H9 (cell line): ENCODE measurements around the gene APOBEC3H. TPM values are rescaled to one million over a fixed set of nuclear protein-coding genes. Genes with fewer than 3 reads are reported as not detected.

ENCODE experiments used
- DNase-seq: peaks from one replicate; pipeline ENCODE4 v3.0.0-alpha.2; 2017
- H2AFZ ChIP-seq: one replicate; pipeline ENCODE4 v1.6.1; 2013; ENCODE audit warnings: mild to moderate bottlenecking, low read length, control low read depth, moderate library complexity
- H2AK5ac ChIP-seq: 2 replicates; pipeline ENCODE4 v1.6.1; 2013; ENCODE audit warnings: low read length, control low read depth, mixed read lengths; ENCODE audit not compliant: insufficient read length
- H2BK120ac ChIP-seq: one replicate; pipeline ENCODE4 v1.6.1; 2013; ENCODE audit warnings: low read depth, mild to moderate bottlenecking, low read length, control low read depth, inconsistent platforms; ENCODE audit not compliant: poor library complexity, severe bottlenecking
- H2BK12ac ChIP-seq: 2 replicates; pipeline ENCODE4 v1.6.1; 2013; ENCODE audit warnings: low read length, control low read depth, mixed read lengths, low read depth; ENCODE audit not compliant: insufficient read length
- H2BK15ac ChIP-seq: 2 replicates; pipeline ENCODE4 v1.6.1; 2013; ENCODE audit warnings: low read depth, low read length, control low read depth
- H2BK20ac ChIP-seq: one replicate; pipeline ENCODE4 v1.6.1; 2013; ENCODE audit warnings: low read depth, mild to moderate bottlenecking, low read length, control low read depth, inconsistent platforms; ENCODE audit not compliant: poor library complexity, severe bottlenecking
- H2BK5ac ChIP-seq: 2 replicates; pipeline ENCODE4 v1.6.1; 2013; ENCODE audit warnings: low read length, control low read depth, mixed read lengths; ENCODE audit not compliant: insufficient read length
- H3K14ac ChIP-seq: 2 replicates; pipeline ENCODE4 v1.6.1; 2013; ENCODE audit warnings: low read length, control low read depth; ENCODE audit not compliant: insufficient read depth
- H3K18ac ChIP-seq: 2 replicates; pipeline ENCODE4 v1.6.1; 2013; ENCODE audit warnings: low read depth, mild to moderate bottlenecking, mixed read lengths, low read length, control low read depth; ENCODE audit not compliant: insufficient read length
- H3K23ac ChIP-seq: 2 replicates; pipeline ENCODE4 v1.6.1; 2013; ENCODE audit warnings: low read length, control low read depth, mixed read lengths, low read depth; ENCODE audit not compliant: insufficient read length
- H3K23me2 ChIP-seq: 2 replicates; pipeline ENCODE4 v1.6.1; 2013; ENCODE audit warnings: low read depth, mild to moderate bottlenecking, mixed read lengths, low read length, control low read depth; ENCODE audit not compliant: insufficient read length, poor library complexity, severe bottlenecking
- H3K27ac ChIP-seq: 2 replicates; pipeline ENCODE4 v1.5.1; 2013; ENCODE audit warnings: low read length, control low read depth, mixed read lengths, low read depth; ENCODE audit not compliant: insufficient read length
- H3K27me3 ChIP-seq: 2 replicates; pipeline ENCODE4 v1.6.1; 2013; ENCODE audit warnings: low read length, control low read depth, inconsistent platforms; ENCODE audit not compliant: insufficient read depth
- H3K4ac ChIP-seq: 2 replicates; pipeline ENCODE4 v1.6.1; 2013; ENCODE audit warnings: low read depth, mild to moderate bottlenecking, control low read depth, inconsistent platforms, low read length, moderate library complexity
- H3K4me1 ChIP-seq: 2 replicates; pipeline ENCODE4 v1.6.1; 2013; ENCODE audit warnings: low read length, control low read depth, inconsistent platforms; ENCODE audit not compliant: insufficient read depth
- H3K4me2 ChIP-seq: 2 replicates; pipeline ENCODE4 v1.6.1; 2013; ENCODE audit warnings: low read length, control low read depth, mixed read lengths; ENCODE audit not compliant: insufficient read length, insufficient read depth
- H3K56ac ChIP-seq: 2 replicates; pipeline ENCODE4 v1.6.1; 2013; ENCODE audit warnings: low read depth, mild to moderate bottlenecking, mixed read lengths, low read length, control low read depth; ENCODE audit not compliant: insufficient read length
- H3K79me1 ChIP-seq: 2 replicates; pipeline ENCODE4 v1.6.1; 2013; ENCODE audit warnings: low read depth, mild to moderate bottlenecking, moderate library complexity, low read length, control low read depth, inconsistent platforms; ENCODE audit not compliant: insufficient read depth, poor library complexity, severe bottlenecking
- H3K79me2 ChIP-seq: 2 replicates; pipeline ENCODE4 v1.6.1; 2013; ENCODE audit warnings: low read length, control low read depth, inconsistent platforms; ENCODE audit not compliant: insufficient read depth
- H3K9ac ChIP-seq: 2 replicates; pipeline ENCODE4 v1.6.1; 2013; ENCODE audit warnings: low read length, control low read depth, mixed read lengths; ENCODE audit not compliant: insufficient read length; ENCODE audit errors: extremely low read depth
- H3K9me3 ChIP-seq: one replicate; pipeline ENCODE4 v1.6.1; 2013; ENCODE audit warnings: low read depth, low read length, inconsistent platforms; ENCODE audit not compliant: control insufficient read depth
- H3T11ph ChIP-seq: one replicate; pipeline ENCODE4 v1.6.1; 2013; ENCODE audit warnings: mild to moderate bottlenecking, low read length, control low read depth, inconsistent platforms
- H4K20me1 ChIP-seq: one replicate; pipeline ENCODE4 v1.6.1; 2013; ENCODE audit not compliant: control insufficient read depth, insufficient read length, insufficient read depth
- H4K5ac ChIP-seq: 2 replicates; pipeline ENCODE4 v1.6.1; 2013; ENCODE audit warnings: low read depth, mild to moderate bottlenecking, mixed read lengths, low read length, control low read depth; ENCODE audit not compliant: insufficient read length
- H4K8ac ChIP-seq: replicated peaks from 2 replicates; pipeline ENCODE4 v1.6.1; 2013; ENCODE audit warnings: low read length, control low read depth, mixed read lengths, low read depth; ENCODE audit not compliant: insufficient read length
- H4K91ac ChIP-seq: 2 replicates; pipeline ENCODE4 v1.6.1; 2013; ENCODE audit warnings: low read depth, mild to moderate bottlenecking, moderate library complexity, mixed read lengths, low read length, control low read depth; ENCODE audit not compliant: insufficient read length
- H3K27ac Mint-ChIP-seq, 3 experiments: 2 replicates in 2 of 3; 3 replicates in 1 of 3; pipeline ENCODE4 v1.8.0; 2020 to 2021; ENCODE audit warnings: mixed read lengths in 3 of 3, mild to moderate bottlenecking in 1 of 3, moderate library complexity in 1 of 3
- H3K27me3 Mint-ChIP-seq: 2 replicates; pipeline ENCODE4 v1.8.0; 2021; ENCODE audit warnings: low read depth, mild to moderate bottlenecking, moderate library complexity, mixed read lengths
- H3K36me3 Mint-ChIP-seq, 3 experiments: 2 replicates in 2 of 3; 3 replicates in 1 of 3; pipeline ENCODE4 v1.8.0; 2020 to 2021; ENCODE audit warnings: low read depth in 3 of 3, mixed read lengths in 3 of 3; ENCODE audit not compliant: insufficient read depth in 1 of 3
- H3K4me1 Mint-ChIP-seq, 2 experiments: 2 replicates each; pipeline ENCODE4 v1.8.0; 2020; ENCODE audit warnings: mixed read lengths in 2 of 2
- H3K4me3 Mint-ChIP-seq, 2 experiments: 2 replicates in 1 of 2; 3 replicates in 1 of 2; pipeline ENCODE4 v1.8.0; 2020 to 2021; ENCODE audit warnings: mild to moderate bottlenecking in 2 of 2, mixed read lengths in 2 of 2, moderate library complexity in 1 of 2
- H3K9me3 Mint-ChIP-seq, 2 experiments: 2 replicates in 1 of 2; 3 replicates in 1 of 2; pipeline ENCODE4 v1.8.0; 2020; ENCODE audit warnings: mild to moderate bottlenecking in 2 of 2, mixed read lengths in 2 of 2, moderate library complexity in 1 of 2
- CTCF ChIP-seq: fragments of 200-600 bp; sonication (generic); conservative IDR thresholded peaks from 3 replicates; pipeline ENCODE4 v1.8.0; 2021; ENCODE audit warnings: antibody characterized with exemption, mild to moderate bottlenecking
- WGBS: extraction: QIAGEN DNeasy Blood & Tissue Kit; methylation state at CpG from one replicate; pipeline ENCODE4 v1.1.7; 2013; ENCODE audit warnings: missing lambda C conversion rate, low lambda C conversion rate, mixed read lengths; ENCODE audit not compliant: insufficient read length; ENCODE audit errors: extremely low coverage; 5-methylcytosine and 5-hydroxymethylcytosine counted together
- total RNA-seq: library from RNA; stranded (reverse); gene quantifications from 2 replicates; pipeline ENCODE4 v1.2.1, GENCODE V29; 2021

The APOBEC3H gene
- total RNA-seq, 1 experiment from 2014 or later = 0.48 TPM

- TF ChIP-seq CTCF = no peak
- H4K5ac ChIP-seq = no peak overlapping the region
- H3K79me1 ChIP-seq = no peaks in the 10 kb centered on the region
- no peak overlapping the region for H3K23ac ChIP-seq
- H2BK120ac ChIP-seq = no peak overlapping the region
- H2AK5ac ChIP-seq = no peak overlapping the region
- no peaks in the 10 kb centered on the region; the same call in 1 of the 2 replicates for H3K27me3 Mint-ChIP-seq
- H2AFZ ChIP-seq = no peak overlapping the region
- no peak overlapping the region for H3K9ac ChIP-seq
- no peaks in the 10 kb centered on the region for H3K23me2 ChIP-seq
- H3K56ac ChIP-seq = no peak overlapping the region
- H3K4me1 ChIP-seq = peaks cover 4% of the 10 kb centered on the region; the same call in 1 of the 2 replicates
- H3K4me2 ChIP-seq = no peak overlapping the region
- no peaks in the 10 kb centered on the region for H3K9me3 ChIP-seq
- no peak overlapping the region for H2BK5ac ChIP-seq
- H2BK12ac ChIP-seq = no peak overlapping the region
- H3K27ac ChIP-seq = no peak overlapping the region
- no peak overlapping the region for H2BK15ac ChIP-seq
- DNase-seq = no peak
- no peak overlapping the region for H3K14ac ChIP-seq
- H2BK20ac ChIP-seq = no peak overlapping the region
- no peaks in the 10 kb centered on the region for H3K79me2 ChIP-seq
- H3K9me3 Mint-ChIP-seq = no peaks in the 10 kb centered on the region; a peak in 1 of 5 replicates
- no peaks in the 10 kb centered on the region for H3K36me3 Mint-ChIP-seq
- H3K4me3 Mint-ChIP-seq = no peak overlapping the region
- no peak overlapping the region for H4K8ac ChIP-seq
- H3K27me3 ChIP-seq = no peaks in the 10 kb centered on the region
- H4K91ac ChIP-seq = no peak overlapping the region
- no peak overlapping the region for H3K18ac ChIP-seq
- H3K27ac Mint-ChIP-seq = no peak overlapping the region
- H3K4ac ChIP-seq = no peak overlapping the region
- H3K4me1 Mint-ChIP-seq = peaks cover 8 to 32% of the 10 kb centered on the region in 2 experiments
- WGBS = no CpG with 5 or more reads among the region's 8 CpGs
- H3T11ph ChIP-seq = no peak overlapping the region
- no peaks in the 10 kb centered on the region for H4K20me1 ChIP-seq
Measured at GRCh38 chr22:39084666-39085065, 12.4 kb upstream of the APOBEC3H start.
